SK-N-SH treated with all-trans-retinoic acid at 6 μM for 48 hours (cell line): ENCODE data around the gene ANKRD40CL.
"Not testable (repeated sequence)": the region's sequence is repeated elsewhere in the genome, so short reads cannot be mapped to it uniquely, and the experiment has no call there.

Experiments used
- BACH2 ChIP-seq: fragments of 250-450 bp; sonication (Bioruptor Pico); IDR thresholded peaks from 2 replicates; pipeline ENCODE4 v1.9.0; 2021; ENCODE audit warnings: mild to moderate bottlenecking, borderline replicate concordance
- ESRRG ChIP-seq: fragments of 250-450 bp; sonication (Bioruptor Pico); IDR thresholded peaks from 2 replicates; pipeline ENCODE4 v1.6.1; 2021; ENCODE audit warnings: mild to moderate bottlenecking
- TCF4 ChIP-seq: fragments of 250-450 bp; sonication (Bioruptor Pico); IDR thresholded peaks from 2 replicates; pipeline ENCODE4 v1.8.0; 2021; ENCODE audit warnings: mild to moderate bottlenecking, moderate library complexity, borderline replicate concordance
- TF ChIP-seq, protein P1 (sequence below): fragments of 250-450 bp; sonication (Bioruptor Pico); IDR thresholded peaks from 2 replicates; pipeline ENCODE4 v1.8.0; 2020; ENCODE audit warnings: mild to moderate bottlenecking, moderate library complexity, borderline replicate concordance
- TF ChIP-seq, protein P2 (sequence below): fragments of 250-450 bp; sonication (Bioruptor Pico); IDR thresholded peaks from 2 replicates; pipeline ENCODE4 v1.5.1; 2021; ENCODE audit warnings: mild to moderate bottlenecking, moderate library complexity
- TF ChIP-seq, protein P3 (sequence below): fragments of 250-450 bp; sonication (Bioruptor Pico); IDR thresholded peaks from 2 replicates; pipeline ENCODE4 v1.5.0; 2020; ENCODE audit warnings: mild to moderate bottlenecking, moderate library complexity
- TF ChIP-seq, protein P4 (sequence below): fragments of 250-450 bp; sonication (Bioruptor Pico); IDR thresholded peaks from 2 replicates; pipeline ENCODE4 v1.5.1; 2020; ENCODE audit warnings: low read depth, mild to moderate bottlenecking, moderate library complexity

DNA sequence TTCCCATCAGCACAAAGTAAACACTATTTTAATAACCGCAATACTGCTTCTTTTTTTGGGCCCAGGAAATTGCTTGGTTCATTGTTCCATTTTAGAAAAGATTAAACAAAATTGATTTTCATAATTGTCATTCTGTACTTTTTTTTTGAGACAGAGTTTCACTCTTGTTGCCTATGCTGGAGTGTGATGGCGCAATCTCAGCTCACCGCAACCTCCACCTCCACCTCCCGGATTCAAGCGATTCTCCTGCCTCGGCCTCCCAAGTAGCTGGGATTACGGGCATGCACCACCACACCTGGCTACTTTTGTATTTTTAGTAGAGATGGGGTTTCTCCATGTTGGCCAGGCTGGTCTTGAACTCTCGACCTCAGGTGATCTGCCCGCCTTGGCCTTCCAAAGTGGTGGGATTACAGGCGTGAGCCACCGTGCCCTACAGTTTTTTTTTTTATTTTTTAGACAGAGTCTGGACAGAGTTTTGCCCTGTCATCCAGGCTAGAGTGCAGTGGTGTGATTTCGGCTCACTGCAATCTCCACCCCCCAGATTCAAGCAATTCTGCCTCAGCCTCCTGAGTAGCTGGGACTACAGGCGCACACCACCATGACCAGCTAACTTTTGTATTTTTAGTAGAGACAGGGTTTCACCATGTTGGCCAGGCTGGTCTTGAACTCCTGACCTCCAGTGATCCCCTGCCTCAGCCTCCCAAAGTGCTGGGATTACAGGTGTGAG is 37.6 kb upstream of the ANKRD40CL start:
- TF ChIP-seq, protein P1, sequence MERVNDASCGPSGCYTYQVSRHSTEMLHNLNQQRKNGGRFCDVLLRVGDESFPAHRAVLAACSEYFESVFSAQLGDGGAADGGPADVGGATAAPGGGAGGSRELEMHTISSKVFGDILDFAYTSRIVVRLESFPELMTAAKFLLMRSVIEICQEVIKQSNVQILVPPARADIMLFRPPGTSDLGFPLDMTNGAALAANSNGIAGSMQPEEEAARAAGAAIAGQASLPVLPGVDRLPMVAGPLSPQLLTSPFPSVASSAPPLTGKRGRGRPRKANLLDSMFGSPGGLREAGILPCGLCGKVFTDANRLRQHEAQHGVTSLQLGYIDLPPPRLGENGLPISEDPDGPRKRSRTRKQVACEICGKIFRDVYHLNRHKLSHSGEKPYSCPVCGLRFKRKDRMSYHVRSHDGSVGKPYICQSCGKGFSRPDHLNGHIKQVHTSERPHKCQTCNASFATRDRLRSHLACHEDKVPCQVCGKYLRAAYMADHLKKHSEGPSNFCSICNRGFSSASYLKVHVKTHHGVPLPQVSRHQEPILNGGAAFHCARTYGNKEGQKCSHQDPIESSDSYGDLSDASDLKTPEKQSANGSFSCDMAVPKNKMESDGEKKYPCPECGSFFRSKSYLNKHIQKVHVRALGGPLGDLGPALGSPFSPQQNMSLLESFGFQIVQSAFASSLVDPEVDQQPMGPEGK (CRISPR knock-in tag): not testable (repeated sequence)
- TF ChIP-seq ESRRG, TCF4, BACH2 (CRISPR knock-in tag): not testable (repeated sequence)
- TF ChIP-seq, protein P2, sequence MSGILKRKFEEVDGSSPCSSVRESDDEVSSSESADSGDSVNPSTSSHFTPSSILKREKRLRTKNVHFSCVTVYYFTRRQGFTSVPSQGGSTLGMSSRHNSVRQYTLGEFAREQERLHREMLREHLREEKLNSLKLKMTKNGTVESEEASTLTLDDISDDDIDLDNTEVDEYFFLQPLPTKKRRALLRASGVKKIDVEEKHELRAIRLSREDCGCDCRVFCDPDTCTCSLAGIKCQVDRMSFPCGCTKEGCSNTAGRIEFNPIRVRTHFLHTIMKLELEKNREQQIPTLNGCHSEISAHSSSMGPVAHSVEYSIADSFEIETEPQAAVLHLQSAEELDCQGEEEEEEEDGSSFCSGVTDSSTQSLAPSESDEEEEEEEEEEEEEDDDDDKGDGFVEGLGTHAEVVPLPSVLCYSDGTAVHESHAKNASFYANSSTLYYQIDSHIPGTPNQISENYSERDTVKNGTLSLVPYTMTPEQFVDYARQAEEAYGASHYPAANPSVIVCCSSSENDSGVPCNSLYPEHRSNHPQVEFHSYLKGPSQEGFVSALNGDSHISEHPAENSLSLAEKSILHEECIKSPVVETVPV (CRISPR knock-in tag): not testable (repeated sequence)
- TF ChIP-seq, protein P3, sequence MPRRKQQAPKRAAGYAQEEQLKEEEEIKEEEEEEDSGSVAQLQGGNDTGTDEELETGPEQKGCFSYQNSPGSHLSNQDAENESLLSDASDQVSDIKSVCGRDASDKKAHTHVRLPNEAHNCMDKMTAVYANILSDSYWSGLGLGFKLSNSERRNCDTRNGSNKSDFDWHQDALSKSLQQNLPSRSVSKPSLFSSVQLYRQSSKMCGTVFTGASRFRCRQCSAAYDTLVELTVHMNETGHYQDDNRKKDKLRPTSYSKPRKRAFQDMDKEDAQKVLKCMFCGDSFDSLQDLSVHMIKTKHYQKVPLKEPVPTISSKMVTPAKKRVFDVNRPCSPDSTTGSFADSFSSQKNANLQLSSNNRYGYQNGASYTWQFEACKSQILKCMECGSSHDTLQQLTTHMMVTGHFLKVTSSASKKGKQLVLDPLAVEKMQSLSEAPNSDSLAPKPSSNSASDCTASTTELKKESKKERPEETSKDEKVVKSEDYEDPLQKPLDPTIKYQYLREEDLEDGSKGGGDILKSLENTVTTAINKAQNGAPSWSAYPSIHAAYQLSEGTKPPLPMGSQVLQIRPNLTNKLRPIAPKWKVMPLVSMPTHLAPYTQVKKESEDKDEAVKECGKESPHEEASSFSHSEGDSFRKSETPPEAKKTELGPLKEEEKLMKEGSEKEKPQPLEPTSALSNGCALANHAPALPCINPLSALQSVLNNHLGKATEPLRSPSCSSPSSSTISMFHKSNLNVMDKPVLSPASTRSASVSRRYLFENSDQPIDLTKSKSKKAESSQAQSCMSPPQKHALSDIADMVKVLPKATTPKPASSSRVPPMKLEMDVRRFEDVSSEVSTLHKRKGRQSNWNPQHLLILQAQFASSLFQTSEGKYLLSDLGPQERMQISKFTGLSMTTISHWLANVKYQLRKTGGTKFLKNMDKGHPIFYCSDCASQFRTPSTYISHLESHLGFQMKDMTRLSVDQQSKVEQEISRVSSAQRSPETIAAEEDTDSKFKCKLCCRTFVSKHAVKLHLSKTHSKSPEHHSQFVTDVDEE (CRISPR knock-in tag): not testable (repeated sequence)
- TF ChIP-seq, protein P4, sequence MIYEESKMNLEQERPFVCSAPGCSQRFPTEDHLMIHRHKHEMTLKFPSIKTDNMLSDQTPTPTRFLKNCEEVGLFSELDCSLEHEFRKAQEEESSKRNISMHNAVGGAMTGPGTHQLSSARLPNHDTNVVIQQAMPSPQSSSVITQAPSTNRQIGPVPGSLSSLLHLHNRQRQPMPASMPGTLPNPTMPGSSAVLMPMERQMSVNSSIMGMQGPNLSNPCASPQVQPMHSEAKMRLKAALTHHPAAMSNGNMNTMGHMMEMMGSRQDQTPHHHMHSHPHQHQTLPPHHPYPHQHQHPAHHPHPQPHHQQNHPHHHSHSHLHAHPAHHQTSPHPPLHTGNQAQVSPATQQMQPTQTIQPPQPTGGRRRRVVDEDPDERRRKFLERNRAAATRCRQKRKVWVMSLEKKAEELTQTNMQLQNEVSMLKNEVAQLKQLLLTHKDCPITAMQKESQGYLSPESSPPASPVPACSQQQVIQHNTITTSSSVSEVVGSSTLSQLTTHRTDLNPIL (CRISPR knock-in tag): not testable (repeated sequence)
